GM18907 (cell line): ENCODE results near the gene WIPF1.

Experiments used
- ATAC-seq: cut with Tn5 transposase; IDR thresholded peaks from one replicate; pipeline ENCODE4 v1.9.1; 2021; ENCODE audit warnings: mild to moderate bottlenecking, moderate library complexity; ENCODE audit not compliant: unreplicated experiment

The WIPF1 gene, protein sequence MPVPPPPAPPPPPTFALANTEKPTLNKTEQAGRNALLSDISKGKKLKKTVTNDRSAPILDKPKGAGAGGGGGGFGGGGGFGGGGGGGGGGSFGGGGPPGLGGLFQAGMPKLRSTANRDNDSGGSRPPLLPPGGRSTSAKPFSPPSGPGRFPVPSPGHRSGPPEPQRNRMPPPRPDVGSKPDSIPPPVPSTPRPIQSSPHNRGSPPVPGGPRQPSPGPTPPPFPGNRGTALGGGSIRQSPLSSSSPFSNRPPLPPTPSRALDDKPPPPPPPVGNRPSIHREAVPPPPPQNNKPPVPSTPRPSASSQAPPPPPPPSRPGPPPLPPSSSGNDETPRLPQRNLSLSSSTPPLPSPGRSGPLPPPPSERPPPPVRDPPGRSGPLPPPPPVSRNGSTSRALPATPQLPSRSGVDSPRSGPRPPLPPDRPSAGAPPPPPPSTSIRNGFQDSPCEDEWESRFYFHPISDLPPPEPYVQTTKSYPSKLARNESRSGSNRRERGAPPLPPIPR

DNA sequence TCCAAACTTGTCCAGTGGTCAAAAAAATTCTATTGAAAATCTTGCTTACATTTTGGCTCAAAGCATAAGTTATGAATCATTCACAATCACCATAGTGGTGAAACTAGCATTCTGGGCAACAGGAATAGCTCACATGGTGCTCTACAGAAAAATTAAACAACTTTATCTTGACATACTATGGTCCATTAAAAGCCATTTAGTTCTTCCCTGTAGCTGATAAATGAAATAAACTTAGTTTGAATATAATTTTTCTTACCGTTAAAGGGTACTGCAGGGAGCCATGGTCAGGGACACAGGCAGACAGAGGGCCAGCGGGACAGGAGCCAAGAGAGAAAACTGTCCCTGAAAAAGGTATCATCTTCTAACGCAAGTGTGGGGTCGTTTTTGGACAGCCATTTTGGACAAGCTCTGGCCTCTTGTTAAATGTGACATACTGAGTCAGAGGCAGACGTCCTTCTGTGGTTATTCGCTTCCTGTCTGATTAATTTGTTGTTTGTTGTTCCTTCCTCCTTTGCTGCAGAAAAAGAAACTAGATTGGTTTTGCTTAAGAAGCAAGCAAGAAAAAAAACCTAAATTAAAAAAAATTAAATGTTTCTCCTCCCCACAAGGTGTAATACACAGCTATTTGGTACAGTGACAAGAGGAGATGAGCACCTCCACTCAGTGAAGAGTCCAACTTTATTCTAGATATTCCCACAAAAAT is at the start of gene WIPF1:
WIPF1 (minus strand) TSS at position 460 of the 703 bp plus-strand sequence. CDS start 12,231 bp downstream, outside the sequence.
- peak; percentile 50 for ATAC-seq

DNA sequence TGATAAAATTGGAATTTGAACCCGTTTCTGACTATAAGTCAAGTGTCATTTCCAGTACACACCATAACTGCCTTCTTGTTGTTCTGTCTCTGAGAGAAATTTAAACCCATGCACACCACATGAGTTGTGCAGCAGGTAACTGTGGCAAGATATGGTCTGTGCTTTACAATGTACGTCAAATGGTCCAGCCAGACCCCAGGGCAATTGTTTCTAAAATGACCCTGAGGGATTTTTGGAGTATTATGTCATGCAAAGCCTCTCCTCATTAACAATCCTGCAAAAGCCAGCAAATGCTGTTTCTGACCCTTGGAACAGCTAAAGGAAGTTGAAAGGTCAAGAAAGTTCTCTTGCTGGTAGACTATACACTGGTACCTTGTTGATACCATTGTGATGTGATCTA is 47.7 kb upstream of the WIPF1 start:
- no peak for ATAC-seq

DNA sequence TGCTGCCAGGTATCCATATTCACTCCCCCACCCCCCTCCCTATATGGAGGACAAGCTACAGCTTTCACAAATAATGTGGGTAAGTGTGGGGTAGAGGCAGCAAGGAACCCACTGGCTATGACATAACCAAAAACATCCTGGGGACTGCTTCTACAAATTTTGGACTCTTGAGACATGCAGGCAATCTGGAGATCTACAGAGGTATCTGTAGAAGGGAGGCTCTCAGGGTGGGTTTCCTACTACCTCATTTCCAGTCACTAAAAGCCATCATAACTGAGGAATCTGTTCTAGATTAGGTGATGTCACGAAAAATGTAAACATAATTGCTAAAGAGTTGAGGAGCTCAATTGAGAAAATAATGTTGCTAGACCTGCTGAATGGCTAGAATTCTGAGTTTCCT is 46.8 kb upstream of the WIPF1 start:
- ATAC-seq = no peak

DNA sequence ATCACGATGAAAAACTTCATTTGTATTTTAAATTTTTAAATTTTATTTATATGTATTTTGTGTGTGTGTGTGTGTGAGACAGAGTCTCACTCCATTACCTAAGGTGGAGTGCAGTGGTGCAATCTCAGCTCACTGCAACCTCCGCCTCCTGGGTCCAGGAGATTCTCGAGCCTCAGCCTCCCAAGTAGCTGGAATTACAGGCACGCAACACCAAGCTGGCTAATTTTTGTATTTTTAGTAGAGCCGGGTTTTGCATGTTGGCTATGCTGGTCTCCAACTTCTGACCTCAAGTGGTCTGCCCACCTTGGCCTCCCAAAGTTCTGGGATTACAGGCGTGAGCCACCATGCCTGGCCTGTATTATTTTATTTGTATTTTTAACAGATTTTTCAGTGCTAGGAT is 45.8 kb upstream of the WIPF1 start:
- ATAC-seq = no peak

DNA sequence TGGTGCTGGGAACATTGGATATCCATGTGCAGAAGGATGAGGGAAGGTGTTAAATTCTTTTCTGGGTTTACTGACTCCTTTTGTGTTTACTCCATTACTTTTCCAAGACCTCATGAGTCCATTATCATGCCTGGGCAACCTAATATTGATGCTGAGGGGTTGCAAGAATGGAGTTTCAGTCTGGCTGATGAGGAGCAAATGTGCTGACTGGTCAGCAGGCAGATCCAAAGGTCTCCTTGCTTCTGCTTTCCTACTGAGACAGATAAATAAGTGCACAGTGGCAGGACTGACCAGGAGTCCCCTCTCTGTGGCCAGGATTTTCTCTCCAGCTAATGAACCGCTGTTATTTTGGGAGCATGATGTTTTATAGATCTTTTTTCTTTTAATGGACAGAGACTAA is 43.6 kb upstream of the WIPF1 start:
- no peak for ATAC-seq

DNA sequence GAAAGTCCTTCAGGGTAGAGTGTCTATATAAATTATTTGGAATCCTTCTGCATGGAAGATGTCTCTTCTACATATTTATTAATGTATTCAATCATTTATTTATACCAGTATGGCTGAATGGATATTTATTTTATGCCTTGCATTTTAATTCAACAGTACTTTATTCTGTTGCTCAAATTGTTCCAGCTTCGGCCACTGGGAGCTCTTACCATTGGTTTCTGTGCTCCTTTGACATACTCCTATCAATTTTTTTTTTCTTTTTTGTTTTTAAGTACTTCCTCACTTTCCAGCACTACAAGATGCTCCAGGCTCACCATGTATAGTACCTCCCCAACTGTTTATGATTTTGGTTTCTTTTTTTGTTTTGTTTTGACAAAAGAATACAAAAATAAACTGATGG is 39.4 kb upstream of the WIPF1 start:
- no peak for ATAC-seq

DNA sequence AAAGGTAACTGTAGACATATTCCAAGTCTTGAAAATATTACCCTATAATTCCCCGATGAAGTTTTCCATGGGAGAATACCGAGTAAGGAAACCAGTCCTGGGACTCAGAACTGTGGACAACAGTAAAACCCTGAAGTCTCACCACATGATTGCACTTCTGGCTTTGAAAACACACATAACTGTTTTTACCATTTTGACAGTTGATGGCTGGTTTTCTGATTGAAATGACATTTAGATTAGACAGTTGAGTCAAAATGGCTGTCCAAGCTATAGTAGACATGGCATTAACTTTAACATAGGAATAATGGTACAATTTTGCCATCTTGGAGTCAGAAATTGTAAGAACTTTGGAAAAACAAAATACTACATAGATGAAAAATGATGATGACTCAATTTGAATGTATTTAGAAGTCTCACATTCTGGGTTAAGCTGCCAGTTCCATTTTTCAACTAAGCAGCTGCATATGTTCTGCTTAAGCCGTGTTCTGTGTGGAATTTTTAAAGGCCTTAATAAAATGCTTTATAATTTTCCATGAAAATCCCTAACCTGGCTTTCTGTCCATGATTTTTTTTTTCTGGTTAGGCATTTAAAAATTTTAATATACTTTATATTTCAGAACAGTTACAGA is 38.3 kb upstream of the WIPF1 start:
- no peak for ATAC-seq

DNA sequence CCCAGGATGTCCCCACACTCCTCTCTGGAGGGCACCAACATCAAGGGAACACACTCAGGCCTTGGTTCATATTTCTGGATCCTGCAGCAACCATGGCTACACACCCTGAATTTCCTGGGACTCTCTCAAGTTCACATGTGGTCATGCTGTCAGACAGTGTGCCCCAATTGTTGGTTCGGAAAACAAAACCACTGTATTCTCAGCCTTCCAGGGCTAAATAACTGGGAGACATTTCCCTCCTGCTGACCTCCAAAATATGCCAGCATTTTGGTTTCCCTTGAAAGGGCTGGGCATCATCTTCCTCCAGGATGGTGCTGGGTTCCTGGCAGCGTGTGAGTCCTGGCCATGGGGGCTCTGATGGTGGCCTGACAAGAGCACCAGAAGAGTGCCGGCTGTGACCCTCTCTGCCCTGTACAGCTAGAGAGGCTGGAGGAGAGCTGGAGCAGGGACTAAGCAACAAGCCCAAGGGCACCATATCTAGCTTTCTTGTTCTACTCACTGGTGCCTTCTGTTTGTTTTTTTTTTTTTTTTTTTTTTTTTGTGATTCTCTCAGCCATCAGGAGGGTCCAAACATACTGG is 37.5 kb upstream of the WIPF1 start:
- no peak for ATAC-seq

DNA sequence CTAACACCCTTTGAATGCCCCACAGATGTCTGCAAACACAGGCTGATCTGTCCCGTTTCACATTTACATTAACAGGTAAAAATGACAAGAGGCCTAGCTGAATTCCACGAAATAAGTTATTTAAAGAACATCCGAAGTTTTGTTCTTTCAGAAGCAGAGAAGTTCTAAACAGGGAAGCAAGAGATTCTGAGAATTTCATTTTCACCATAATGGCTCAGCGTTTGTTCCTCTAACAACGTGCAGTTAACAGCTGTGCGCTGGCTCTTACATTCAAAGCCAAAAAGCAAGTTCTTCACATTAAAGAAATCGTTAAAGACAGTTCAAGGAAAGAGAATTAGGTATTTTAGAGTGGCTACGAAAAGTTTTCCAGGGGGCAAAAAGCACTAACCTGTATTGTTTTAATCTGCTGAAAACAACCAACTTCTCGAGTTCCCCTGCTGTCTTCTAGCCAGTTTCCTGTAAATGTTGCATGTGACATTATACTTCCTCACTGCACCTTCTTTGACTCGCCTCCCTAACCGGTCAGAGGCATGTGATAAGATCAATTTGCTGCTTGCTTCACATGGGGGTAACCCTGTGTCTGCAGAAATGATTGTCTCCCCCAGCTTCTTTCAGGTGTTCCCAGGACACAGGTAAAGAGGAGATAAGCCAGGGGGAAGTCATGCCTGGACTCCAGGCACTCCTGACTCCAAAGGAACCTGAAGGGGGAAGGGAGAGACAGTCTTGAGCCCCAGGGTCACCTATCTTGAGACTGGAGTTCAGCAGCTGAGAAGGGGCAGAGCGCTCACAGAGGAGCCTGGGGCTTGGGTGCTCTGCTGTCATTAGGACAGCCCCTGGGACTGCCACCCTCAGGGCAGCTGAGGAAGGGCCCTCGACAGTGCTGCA is 36.8 kb upstream of the WIPF1 start:
- peak; percentile 82 for ATAC-seq

DNA sequence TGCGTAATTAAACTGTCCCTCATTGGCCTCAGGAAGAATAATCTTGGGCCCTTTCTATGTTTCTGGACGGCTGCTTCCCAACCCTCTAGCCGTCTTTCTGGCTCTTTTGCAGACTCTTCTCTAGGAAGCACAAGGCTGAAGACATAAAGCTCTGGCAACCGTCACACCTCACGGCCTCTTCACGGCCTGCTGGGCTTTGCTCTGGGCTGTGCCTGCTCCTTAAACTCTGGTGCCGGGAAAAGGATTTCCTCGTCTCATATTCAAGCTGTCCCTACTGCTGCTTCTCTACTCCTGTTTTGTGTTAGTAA is 36.0 kb upstream of the WIPF1 start:
- ATAC-seq = no peak

DNA sequence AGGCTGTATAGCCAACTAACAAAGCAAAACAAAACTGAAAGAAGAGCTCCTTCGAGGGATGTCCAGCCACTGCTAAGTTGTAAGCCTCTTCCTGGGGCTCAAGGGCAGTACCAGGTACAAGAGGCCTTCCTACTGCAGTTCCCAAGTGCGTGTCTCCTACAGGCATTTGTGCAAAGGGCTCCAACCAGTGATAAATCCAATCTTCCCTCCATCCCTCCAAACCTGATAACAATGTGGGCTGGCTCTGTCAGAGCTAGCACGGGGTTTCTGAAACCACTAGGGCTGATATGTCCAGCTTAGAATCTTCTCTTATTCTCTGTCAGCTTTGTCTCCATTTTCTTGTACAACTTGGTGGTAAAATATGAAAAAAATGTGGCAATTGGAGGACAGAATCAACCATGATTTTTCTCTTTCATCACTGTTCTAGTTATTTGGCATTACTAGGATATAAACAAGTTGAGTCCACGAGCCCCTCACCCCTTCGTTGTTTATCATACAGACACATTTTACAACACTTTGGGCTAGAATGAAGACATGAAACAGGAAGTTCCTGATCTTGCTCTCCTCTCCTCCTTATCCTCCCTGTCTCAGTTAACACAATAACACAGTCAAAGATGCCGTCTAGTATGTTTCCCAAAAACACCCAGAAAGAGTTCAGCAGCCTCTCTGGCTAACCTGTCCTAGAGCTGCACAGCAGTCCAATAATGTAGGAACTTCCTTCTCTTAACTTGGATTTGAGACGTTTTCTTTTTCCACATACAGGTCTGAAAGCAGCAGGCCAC is 35.4 kb upstream of the WIPF1 start:
- ATAC-seq = peak; percentile 34

DNA sequence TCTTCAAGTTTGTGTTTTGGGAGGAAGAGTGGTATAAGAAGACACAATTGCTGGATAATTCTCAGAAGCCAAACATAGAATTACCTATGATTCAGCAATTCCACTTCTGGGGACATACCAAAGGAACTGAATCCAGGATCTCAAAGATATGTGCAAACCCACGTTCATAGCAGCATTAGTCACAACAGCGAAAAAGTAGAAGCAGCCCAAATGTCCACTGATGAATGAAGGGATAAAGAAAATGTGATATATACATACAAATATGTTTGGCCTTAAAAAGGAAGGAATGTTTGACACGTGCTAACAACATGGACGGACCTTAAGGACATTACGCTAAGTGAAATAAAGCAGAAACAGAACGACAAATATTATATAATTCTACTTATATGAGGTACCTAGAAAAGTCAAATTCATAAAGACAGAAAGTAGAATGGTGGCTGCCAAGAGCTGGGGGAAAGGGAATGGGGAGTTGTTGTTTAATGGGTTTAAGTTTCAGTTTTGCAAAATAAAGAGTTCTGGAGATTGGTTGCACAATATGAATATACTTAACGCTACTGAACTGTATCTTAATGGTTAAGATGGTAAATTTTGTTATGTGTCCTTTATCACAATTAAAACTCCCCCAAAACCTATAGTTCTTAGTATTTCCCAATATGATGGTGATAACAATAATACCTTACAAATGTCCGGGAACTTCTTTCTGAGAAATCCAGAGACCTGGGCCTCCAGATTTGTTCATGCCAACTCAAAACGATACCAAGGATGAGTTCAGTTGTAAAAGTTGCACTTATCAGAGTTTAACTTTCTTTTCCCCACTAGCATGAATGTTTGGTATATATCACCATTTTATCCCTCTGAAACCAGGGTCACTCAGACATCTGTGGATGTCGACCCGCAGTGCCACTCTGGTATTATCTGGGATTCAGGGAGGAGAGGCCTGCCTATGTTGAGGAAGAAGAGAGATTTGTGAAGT is 33.7 kb upstream of the WIPF1 start:
- ATAC-seq = no peak

DNA sequence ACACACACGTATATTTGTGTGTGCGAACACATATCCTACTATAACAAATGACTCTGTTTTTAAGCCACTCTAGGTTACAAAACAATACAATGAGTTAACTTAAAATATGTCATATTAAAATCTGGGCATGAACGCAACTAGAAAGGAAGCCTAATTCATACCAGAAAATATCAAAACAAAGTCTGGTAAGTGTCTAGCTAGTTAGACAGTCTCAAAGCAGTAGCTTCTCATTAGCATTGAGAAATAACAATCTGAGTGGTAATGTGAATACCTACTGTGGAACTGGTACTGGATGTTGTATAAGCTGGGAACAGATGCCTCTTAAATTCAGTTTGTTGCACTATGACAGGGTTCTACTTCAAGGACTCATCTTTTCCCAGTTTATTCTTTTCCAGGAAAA is 32.5 kb upstream of the WIPF1 start:
- ATAC-seq = no peak

DNA sequence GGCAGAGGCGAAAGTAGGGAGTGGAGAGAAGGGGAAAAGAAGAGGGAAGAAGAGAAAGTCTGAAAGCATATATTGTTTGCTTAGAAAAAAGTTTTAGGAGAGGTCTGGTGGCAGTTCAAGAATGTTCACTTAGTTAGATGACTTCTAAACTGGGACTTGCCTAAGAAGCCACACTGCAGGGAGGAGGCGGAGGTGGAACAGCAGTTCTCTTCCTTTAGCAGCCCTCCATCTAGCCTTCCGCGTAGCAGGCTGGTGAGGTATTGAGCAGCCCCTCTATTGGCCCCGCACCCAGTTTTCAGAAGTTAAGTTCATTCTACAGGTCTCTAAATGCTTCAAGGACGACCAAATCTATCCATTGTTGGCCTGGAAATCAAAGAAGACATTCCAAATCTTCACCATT is 31.9 kb upstream of the WIPF1 start:
- no peak for ATAC-seq

DNA sequence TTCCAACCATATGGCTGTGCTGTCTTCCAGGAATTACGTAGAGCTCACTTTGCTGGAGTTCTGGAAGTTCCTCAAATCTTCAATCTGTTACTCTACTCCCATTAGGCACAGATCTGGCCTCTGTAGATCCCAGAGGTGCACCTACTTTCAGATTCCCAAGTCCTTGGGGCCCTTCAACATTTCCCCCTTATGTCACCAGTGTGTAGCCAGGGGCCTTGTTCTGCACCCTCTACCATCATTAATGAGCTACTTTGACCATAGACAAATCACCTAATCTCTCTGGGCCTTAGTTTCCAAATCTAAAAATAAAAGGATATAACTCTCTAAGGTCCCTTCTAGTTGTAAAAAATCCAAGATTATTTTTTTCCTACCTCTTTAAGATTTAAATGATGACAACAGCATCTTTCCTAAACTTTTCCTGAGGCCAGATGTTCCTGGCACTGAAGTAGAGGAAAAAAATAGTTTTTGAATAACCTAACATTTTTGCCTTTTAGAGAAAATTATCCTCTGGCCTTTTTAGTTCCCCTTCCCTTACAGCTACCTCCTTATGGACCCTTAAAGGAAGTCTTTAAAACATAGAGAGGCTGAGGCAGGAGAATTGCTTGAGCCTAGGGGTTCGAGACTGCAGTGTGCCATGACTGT is 31.0 kb upstream of the WIPF1 start:
- ATAC-seq = no peak

DNA sequence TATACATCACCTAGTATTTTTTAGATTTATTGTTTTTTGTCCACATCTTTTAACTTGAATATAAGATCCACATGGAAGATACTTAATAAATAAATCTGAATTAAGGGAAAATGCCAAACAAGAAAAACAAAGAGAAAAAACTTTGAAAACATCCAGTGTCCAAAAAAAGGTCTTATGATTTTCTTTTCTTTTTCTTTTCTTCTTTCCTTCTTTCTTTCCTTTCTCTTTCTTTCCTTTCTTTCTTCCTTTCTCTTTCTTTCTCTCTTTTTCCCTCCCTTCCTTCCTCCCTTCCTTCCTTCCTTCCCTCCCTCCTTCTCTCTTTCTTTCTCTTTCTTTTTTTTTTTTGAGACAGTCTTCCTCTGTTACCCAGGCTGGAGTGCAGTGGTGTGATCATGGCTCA is 29.6 kb upstream of the WIPF1 start:
- no peak for ATAC-seq

DNA sequence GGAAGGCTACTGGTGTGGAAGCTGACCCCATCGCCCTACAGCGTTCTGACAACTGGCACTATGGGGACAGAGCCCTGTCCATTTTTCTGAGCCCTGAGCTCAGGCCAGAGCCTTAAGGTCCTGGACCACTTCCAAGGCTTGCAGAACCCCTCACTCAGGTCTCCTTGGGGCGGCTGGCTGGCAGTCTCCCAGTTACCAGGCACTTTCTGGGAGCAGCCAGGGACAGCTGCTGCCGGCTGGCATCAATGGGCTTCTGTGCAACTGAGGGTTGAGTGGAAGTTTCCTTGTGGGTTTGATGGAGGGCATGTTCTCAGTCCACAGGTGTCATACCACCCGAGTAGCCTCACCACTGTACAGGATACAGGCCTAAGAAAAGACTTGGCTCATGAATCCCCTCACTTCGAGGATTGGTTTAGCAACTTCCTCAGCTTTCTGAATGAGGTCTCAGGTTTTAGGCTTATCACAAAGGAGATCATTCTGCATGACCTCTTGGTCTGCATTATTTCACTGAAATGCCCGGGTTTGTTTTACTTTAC is 27.4 kb upstream of the WIPF1 start:
- no peak for ATAC-seq

DNA sequence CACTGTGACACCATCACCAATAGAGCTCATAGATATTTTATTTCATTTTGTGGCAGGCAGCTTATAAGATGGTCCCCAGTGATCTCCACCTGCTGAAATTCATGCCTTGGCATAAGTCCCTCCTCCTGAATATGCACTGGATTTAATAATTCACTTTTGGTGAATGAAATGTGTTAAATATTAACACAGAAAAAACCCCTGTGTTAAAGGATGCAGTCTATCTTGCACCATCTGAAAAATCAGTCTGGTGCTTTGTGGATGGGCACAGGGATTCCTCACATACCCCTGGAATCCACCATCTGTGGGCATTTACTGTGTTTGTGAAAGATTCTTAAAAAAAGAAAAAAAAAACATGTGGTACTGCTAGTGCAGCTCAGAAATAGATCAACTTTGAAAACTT is 26.1 kb upstream of the WIPF1 start:
- peak; percentile 71 for ATAC-seq
